Measurements from ENCODE around the gene SLC6A9. TPM values are rescaled to one million over a fixed set of nuclear protein-coding genes. Genes with fewer than 3 reads are reported as not detected.

The SLC6A9 gene
- total RNA-seq, 3 donors from 2014 or later (not counting 1 experiment from before 2014, with no cell fraction given): 0.29 to 0.55 TPM; not detected in 1

DNA sequence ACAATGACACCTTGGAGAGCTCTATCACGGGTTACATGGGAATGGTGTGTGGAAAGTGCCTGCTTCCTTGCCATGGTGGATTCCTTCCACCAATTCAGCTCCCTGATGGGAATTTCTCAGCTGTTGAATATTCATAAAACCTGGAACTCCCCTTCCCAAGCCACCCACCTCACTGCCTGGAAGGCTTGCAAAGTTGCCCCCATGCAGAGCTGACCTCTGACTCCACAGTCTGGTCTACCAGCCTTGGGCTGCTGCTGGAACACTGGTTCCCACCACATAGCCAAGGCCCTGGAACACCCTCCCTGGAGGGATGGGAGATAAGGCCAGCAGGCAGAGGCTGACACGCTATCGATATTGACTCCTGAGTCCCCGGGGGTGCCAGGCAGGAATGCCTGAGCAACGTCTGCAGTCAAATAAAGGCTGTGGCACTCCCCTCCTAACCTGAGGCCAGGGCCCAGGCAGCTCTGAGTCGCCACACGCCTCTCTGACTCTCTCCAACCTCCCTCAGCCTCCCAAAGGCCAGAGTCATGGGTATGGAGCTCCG is 31.1 kb downstream of the SLC6A9 start:
- H3K36me3 Mint-ChIP-seq: no peaks in the 10 kb centered on the region
- DNase-seq (no peak), ATAC-seq (no peak)
- H3K9me3 Mint-ChIP-seq: no peaks in the 10 kb centered on the region
- no peak overlapping the region for H3K27ac Mint-ChIP-seq
- H3K27me3 Mint-ChIP-seq (ENCODE audit: low read depth in 2 of 2): no peaks in the 10 kb centered on the region
- H3K4me3 ChIP-seq (ENCODE audit: low read length): no peak overlapping the region
- no peaks in the 10 kb centered on the region for H3K9me3 ChIP-seq (ENCODE audit: control insufficient read depth, insufficient read depth, low read length)
- no peaks in the 10 kb centered on the region for H3K4me1 ChIP-seq (ENCODE audit: control insufficient read depth, insufficient read depth, low read length)
- 94% methylated on average over 8 of the region's 8 CpGs for WGBS (ENCODE audit: insufficient coverage)
- no peaks in the 10 kb centered on the region for H3K27me3 ChIP-seq (ENCODE audit: control insufficient read depth, insufficient read depth, low read length)
- no peaks in the 10 kb centered on the region for H3K36me3 ChIP-seq (ENCODE audit: control insufficient read depth, insufficient read depth, low read length)
- no peak for TF ChIP-seq CTCF (IDR thresholded peaks at IDR 0.05)
- H3K27ac ChIP-seq (ENCODE audit: low read length): no peak overlapping the region
- no peaks in the 10 kb centered on the region for H3K4me1 Mint-ChIP-seq
- no peak overlapping the region for H3K4me3 Mint-ChIP-seq
- intact Hi-C loops (cut with micrococcal nuclease): loop anchor here (10.0 kb wide), 1 partner anchor 595 kb away; no protein-coding TSS in a partner anchor

DNA sequence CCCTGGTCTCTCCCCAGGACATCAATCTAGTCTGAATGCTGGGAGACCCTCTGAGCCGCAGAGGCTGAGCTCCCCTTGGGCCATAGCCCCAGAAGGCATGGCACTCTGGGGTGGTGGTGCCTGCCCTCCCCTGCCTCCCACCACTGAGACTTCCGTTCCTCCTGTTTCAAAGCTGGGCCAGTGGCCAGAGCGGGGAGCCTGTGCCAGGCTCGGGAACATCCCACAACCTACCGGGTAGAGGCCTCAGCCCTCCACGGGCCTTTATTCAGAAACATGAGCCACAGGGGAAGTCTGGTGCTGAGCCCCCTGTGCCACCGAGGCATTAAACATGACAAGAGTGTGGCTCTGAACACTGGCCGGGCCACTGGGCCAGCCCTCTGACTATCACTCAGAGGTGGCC is 31.8 kb downstream of the SLC6A9 start:
- no peaks in the 10 kb centered on the region for H3K9me3 Mint-ChIP-seq
- H3K27me3 Mint-ChIP-seq (ENCODE audit: low read depth in 2 of 2): no peaks in the 10 kb centered on the region
- no peak overlapping the region for H3K27ac Mint-ChIP-seq
- H3K9me3 ChIP-seq (ENCODE audit: control insufficient read depth, insufficient read depth, low read length): no peaks in the 10 kb centered on the region
- intact Hi-C loops (cut with micrococcal nuclease): no loop called here
- 86% methylated on average over 8 of the region's 8 CpGs for WGBS (ENCODE audit: insufficient coverage)
- H3K27me3 ChIP-seq (ENCODE audit: control insufficient read depth, insufficient read depth, low read length): no peaks in the 10 kb centered on the region
- no peak overlapping the region for H3K27ac ChIP-seq (ENCODE audit: low read length)
- no peak overlapping the region for H3K4me3 Mint-ChIP-seq
- no peaks in the 10 kb centered on the region for H3K36me3 Mint-ChIP-seq
- H3K36me3 ChIP-seq (ENCODE audit: control insufficient read depth, insufficient read depth, low read length): no peaks in the 10 kb centered on the region
- no peak for TF ChIP-seq CTCF (IDR thresholded peaks at IDR 0.05)
- no peaks in the 10 kb centered on the region for H3K4me1 Mint-ChIP-seq
- no peak for ATAC-seq
- no peak overlapping the region for H3K4me3 ChIP-seq (ENCODE audit: low read length)
- DNase-seq: no peak
- no peaks in the 10 kb centered on the region for H3K4me1 ChIP-seq (ENCODE audit: control insufficient read depth, insufficient read depth, low read length)

DNA sequence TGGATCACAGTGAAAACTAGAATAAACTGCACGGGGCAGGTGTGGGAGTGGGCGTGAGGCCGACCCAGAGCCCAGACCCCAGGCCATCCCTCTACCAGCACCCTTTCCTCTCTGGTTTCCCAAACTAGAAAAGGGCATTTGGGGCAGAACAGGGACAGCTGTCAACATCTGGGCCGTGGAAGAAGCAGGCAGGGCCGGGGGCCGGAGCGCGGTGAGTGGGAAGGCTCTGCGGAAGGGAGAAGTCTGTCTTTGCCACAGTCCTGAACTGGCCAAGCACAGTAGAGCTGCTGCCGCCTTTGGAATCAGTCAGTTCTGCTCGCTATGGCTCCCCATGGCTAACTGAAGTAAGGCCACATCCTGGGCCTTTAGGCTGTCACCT is 33.3 kb downstream of the SLC6A9 start:
- H3K4me1 Mint-ChIP-seq: no peaks in the 10 kb centered on the region
- no peaks in the 10 kb centered on the region for H3K27me3 Mint-ChIP-seq (ENCODE audit: low read depth in 2 of 2)
- no peak overlapping the region for H3K27ac Mint-ChIP-seq
- WGBS (ENCODE audit: insufficient coverage): 93% methylated on average over 11 of the region's 11 CpGs
- no peaks in the 10 kb centered on the region for H3K36me3 ChIP-seq (ENCODE audit: control insufficient read depth, insufficient read depth, low read length)
- no peaks in the 10 kb centered on the region for H3K36me3 Mint-ChIP-seq
- H3K4me1 ChIP-seq (ENCODE audit: control insufficient read depth, insufficient read depth, low read length): no peaks in the 10 kb centered on the region
- DNase-seq: no peak
- H3K9me3 Mint-ChIP-seq: no peaks in the 10 kb centered on the region
- H3K27me3 ChIP-seq (ENCODE audit: control insufficient read depth, insufficient read depth, low read length): no peaks in the 10 kb centered on the region
- no peaks in the 10 kb centered on the region for H3K9me3 ChIP-seq (ENCODE audit: control insufficient read depth, insufficient read depth, low read length)
- TF ChIP-seq CTCF (IDR thresholded peaks at IDR 0.05): no peak
- no peak for ATAC-seq
- H3K4me3 ChIP-seq (ENCODE audit: low read length): no peak overlapping the region
- H3K4me3 Mint-ChIP-seq: no peak overlapping the region
- no peak overlapping the region for H3K27ac ChIP-seq (ENCODE audit: low read length)
- intact Hi-C loops (cut with micrococcal nuclease): no loop called here
